Measurements from ENCODE around the gene CRIP1. TPM values are rescaled to one million over a fixed set of nuclear protein-coding genes. Genes with fewer than 3 reads are reported as not detected.

Gene CRIP1
- total RNA-seq, 1 donor from 2014 or later, result 29.5 TPM

DNA sequence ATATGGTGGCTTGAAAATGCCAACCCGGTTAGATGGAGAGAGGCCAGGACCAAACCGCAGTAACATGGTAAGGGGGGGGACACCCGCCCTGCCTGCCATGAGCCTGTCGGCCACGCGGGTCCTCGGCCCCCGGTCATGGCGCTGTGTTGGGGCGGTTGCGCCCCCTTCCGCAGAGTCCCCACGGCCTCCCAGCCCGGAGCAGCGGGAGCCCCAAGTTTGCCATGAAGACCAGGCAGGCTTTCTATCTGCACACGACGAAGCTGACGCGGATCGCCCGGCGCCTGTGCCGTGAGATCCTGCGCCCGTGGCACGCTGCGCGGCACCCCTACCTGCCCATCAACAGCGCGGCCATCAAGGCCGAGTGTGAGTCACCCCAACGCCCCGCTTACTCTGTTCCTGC lies 22.2 kb upstream of the CRIP1 start:
- H3K4me3 ChIP-seq (ENCODE audit: insufficient read depth, low read depth, low read length), result no peak overlapping the region
- no peak for DNase-seq (ENCODE audit: low read depth)
- peaks cover 6% of the 10 kb centered on the region for H3K4me1 Mint-ChIP-seq (ENCODE audit: low read depth, unreplicated experiment)
- peaks cover 11% of the 10 kb centered on the region for H3K4me1 ChIP-seq (ENCODE audit: insufficient read depth, low read length)
- no peak overlapping the region for H3K27ac ChIP-seq (ENCODE audit: low read depth, low read length)
- no peak overlapping the region for H3K4me3 Mint-ChIP-seq (ENCODE audit: unreplicated experiment)
- peaks cover 3% of the 10 kb centered on the region for H3K36me3 Mint-ChIP-seq (ENCODE audit: low read depth, unreplicated experiment)
- H3K36me3 ChIP-seq (ENCODE audit: insufficient read depth, low read length), result peaks cover 2% of the 10 kb centered on the region
- H3K27me3 ChIP-seq (ENCODE audit: insufficient read depth, low read length), result no peaks in the 10 kb centered on the region
- no peaks in the 10 kb centered on the region for H3K9me3 Mint-ChIP-seq (ENCODE audit: unreplicated experiment)
- TF ChIP-seq, protein P1, sequence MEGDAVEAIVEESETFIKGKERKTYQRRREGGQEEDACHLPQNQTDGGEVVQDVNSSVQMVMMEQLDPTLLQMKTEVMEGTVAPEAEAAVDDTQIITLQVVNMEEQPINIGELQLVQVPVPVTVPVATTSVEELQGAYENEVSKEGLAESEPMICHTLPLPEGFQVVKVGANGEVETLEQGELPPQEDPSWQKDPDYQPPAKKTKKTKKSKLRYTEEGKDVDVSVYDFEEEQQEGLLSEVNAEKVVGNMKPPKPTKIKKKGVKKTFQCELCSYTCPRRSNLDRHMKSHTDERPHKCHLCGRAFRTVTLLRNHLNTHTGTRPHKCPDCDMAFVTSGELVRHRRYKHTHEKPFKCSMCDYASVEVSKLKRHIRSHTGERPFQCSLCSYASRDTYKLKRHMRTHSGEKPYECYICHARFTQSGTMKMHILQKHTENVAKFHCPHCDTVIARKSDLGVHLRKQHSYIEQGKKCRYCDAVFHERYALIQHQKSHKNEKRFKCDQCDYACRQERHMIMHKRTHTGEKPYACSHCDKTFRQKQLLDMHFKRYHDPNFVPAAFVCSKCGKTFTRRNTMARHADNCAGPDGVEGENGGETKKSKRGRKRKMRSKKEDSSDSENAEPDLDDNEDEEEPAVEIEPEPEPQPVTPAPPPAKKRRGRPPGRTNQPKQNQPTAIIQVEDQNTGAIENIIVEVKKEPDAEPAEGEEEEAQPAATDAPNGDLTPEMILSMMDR (IDR thresholded peaks at IDR 0.05; ENCODE audit: insufficient read depth, low read depth, low read length), result no peak
- no peak for TF ChIP-seq EZH2 (IDR thresholded peaks at IDR 0.05; ENCODE audit: insufficient read depth, low read length)
- H3K79me2 ChIP-seq (ENCODE audit: insufficient read depth, low read length), result no peaks in the 10 kb centered on the region
- H3K9me3 ChIP-seq (ENCODE audit: insufficient read depth, low read depth, low read length), result no peaks in the 10 kb centered on the region
- H3K9ac ChIP-seq (ENCODE audit: low read length), result no peak overlapping the region
- H2AFZ ChIP-seq (ENCODE audit: low read depth, low read length), result no peak overlapping the region
- H4K20me1 ChIP-seq (ENCODE audit: insufficient read depth, low read length), result peaks cover 27% of the 10 kb centered on the region
- no peak overlapping the region for H3K4me2 ChIP-seq (ENCODE audit: low read length)
- H3K27me3 Mint-ChIP-seq (ENCODE audit: low read depth, unreplicated experiment), result no peaks in the 10 kb centered on the region
- H3K27ac Mint-ChIP-seq (ENCODE audit: unreplicated experiment), result no peak overlapping the region
- no peak for FAIRE-seq

DNA sequence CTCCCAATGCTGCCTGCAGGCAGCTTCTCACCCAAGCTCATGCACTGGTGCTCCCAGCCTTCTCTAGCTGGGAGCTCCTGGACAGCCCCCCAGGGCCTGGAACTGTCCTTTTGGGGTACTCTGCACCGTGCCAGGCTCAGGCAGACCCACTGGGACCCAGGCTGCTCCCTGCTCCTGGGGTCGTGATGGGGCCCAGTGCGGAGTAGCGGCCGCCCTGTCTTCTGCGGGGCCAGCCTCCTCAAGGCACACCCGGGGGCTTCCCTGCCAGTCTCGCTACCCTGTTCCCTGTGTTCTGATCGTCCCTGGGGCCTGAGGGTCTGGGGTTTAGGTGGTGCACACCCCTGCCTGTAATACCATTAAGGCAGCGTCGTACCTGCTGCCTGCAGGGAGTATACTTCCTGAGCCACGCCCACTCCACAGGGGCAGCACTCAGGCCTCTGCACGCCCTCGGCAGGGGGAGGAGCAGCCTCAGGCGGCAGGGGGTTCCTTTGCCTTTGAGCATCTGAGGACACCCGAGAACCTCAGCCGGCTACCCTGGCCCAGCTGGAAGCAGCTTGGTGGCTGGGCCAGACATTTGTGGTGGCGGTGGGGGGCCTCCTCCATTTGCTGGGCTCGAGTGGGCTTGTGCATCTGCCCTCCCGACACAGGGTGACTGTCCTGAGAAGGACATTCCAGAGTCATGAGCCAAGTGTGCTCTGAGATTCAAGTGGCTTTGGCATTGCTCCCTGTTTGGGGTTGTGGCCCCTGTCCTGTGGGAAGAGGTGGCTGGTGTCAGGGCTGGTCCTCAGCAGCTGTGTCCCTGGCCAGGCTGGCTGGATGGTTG lies 21.3 kb upstream of the CRIP1 start:
- peaks cover 3% of the 10 kb centered on the region for H3K36me3 Mint-ChIP-seq (ENCODE audit: low read depth, unreplicated experiment)
- TF ChIP-seq EZH2 (IDR thresholded peaks at IDR 0.05; ENCODE audit: insufficient read depth, low read length), result no peak
- TF ChIP-seq, protein P1 (IDR thresholded peaks at IDR 0.05; ENCODE audit: insufficient read depth, low read depth, low read length), result no peak
- Histone ChIP-seq H3K4me2 (ENCODE audit: low read length) (peak overlapping the region; percentile 19), H3K4me3 (ENCODE audit: insufficient read depth, low read depth, low read length) (no peak overlapping the region), H3K36me3 (ENCODE audit: insufficient read depth, low read length) (peaks cover 2% of the 10 kb centered on the region), H4K20me1 (ENCODE audit: insufficient read depth, low read length) (peaks cover 29% of the 10 kb centered on the region), H3K27ac (ENCODE audit: low read depth, low read length) (no peak overlapping the region), H3K27me3 (ENCODE audit: insufficient read depth, low read length) (no peaks in the 10 kb centered on the region), H3K9ac (ENCODE audit: low read length) (no peak overlapping the region), H2AFZ (ENCODE audit: low read depth, low read length) (no peak overlapping the region), H3K4me1 (ENCODE audit: insufficient read depth, low read length) (peaks cover 11% of the 10 kb centered on the region), H3K79me2 (ENCODE audit: insufficient read depth, low read length) (no peaks in the 10 kb centered on the region), H3K9me3 (ENCODE audit: insufficient read depth, low read depth, low read length) (no peaks in the 10 kb centered on the region)
- FAIRE-seq (no peak), DNase-seq (ENCODE audit: low read depth) (no peak)
- H3K27ac Mint-ChIP-seq (ENCODE audit: unreplicated experiment), result no peak overlapping the region
- no peaks in the 10 kb centered on the region for H3K9me3 Mint-ChIP-seq (ENCODE audit: unreplicated experiment)
- H3K4me1 Mint-ChIP-seq (ENCODE audit: low read depth, unreplicated experiment), result peaks cover 6% of the 10 kb centered on the region
- H3K27me3 Mint-ChIP-seq (ENCODE audit: low read depth, unreplicated experiment), result no peaks in the 10 kb centered on the region
- H3K4me3 Mint-ChIP-seq (ENCODE audit: unreplicated experiment), result no peak overlapping the region
